GM19240 (cell line): Measurements from ENCODE around the gene PDE1C.

ENCODE experiments used
- DNase-seq: peaks from one replicate; pipeline ENCODE4 v3.0.0; 2011; ENCODE audit warnings: low spot score; ENCODE audit not compliant: insufficient read length

PDE1C gene

DNA sequence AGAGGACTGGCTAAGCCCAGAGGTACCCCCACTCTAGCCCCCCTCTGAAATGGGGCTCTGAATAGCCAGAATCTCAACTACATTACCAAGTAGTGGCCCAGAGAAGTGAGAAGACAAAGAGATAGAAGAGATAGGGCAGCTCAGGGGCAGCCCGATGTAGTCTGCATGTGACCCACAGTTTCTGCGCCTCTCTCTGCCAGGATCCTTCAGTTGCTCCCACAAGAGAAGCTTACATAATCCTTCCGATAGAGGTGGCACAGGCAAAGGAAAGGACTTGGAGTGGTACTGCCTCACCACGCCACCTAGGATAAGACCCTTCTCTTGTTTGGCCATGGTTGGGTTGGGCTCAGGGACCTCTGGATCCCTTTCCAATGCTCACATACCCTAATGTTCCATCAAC is 5.4 kb upstream of the PDE1C start:
- DNase-seq: no peak

DNA sequence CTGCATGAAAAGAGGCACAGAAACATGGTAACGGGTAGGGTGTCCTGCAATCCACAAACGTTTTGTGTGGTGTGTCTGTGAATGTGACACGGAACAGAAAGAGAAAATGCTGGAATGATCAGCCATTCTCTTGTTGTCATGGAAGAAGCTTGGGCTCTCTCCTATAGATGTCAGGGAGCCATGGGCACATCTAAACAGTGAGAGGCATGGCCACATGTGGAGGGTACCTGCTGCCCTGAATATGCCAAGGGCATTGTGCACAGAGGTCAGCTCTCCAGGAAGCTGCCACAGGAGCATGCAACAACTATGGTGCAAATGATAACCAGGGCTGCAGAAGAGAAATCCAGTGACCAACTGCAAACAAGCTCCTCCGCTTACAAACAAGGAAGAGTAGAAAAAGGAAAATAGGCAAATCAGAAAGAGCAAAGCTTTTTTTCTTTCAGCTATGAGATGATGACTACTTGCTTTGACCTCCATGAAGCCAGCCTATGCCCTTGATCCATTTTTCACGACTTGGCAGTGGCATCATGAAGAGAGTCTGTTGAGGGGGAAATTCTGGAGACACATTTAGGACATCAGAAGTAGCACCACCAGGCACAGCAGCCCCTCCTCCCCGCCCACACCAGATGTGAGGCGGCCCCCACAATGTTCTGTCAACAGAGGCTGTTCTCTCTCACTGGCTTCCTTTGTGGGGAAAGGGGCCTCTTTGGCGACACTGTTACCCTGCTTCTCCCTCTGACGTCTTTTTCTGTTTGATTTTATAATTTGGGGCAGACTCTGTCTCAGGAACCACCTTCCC is 4.8 kb upstream of the PDE1C start:
- DNase-seq: no peak

DNA sequence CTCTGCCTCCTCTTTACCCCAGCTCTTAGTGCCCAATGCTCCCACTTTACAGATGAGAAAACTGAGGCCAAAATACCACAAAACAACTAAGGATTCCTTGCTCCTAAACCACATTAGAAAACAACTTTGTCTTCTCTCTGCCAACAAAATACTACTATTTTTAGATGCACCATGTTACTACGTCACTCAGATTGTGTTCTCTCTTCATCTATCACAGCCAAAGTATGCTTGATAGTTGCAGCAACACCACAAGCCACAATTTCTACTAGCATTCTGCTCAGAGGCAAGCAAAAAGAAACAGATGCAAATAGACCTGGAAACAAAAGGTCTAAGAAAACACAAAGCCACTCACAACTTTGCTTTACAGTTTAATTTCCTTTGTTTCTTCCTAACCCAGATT is 3.3 kb upstream of the PDE1C start:
- DNase-seq: no peak

DNA sequence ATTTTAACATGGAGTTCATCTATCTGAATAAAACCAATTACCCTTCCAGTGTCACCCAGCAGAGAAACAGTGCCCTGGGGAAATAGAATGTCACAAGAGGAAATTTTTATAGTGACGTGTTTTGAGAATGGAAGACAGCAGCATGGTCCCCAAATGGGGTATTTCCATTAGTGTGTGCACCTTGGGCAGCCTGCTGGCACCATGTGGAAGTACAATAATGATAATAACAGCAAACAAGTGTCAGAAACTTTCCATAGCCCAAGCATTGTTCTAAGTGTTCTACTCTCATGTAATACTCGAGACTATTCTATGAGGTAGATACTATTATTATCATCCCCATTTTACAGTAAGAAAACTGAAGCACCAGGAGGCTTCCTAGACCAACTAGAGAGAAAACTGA is 2.2 kb upstream of the PDE1C start:
- DNase-seq: no peak

DNA sequence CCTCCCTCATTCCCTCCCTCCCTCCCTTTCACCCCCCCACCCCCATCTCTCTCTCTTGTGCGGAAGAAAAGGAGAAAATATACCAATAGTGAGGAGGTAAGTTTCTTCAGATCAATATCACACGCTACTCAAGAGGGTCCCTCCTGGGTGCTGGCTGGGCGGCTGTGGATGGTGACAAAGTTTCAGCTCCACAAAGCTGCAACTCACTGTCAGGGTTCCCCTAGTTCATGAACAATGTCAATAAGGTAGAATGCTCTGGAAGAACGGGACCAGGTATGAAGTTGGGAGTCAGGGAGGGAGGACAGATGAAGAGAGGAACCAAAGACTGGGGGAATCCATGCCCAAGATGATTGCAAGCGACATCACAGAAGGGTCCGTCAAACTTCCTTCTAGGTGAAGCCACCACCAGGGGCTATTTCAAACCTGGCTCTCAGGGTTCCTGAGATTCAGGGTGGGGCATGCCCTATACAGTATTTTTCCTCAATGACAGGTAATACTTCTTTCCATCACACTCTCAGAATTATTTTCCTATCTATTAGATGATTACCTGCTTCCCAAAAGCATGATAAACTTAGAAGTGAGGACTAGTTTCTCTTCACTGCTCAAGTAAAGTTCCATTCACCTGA is 1.4 kb upstream of the PDE1C start:
- DNase-seq: no peak

DNA sequence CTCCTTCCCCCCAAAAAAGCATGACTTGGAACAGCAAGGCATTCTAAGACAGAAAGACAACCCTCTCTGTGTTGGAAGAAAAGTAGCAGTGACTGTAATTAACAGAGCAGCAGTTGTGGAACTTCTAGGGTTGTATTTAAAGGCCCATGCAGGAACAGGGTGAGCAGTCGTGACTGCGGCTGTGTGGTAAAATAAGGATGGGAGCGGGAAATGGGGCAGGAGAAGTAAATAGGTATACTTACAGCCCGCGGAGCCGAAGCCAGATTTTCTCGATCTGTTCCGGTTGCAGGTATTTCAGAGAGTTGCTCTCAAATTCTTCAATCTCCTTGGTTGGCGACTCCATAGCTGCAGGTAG is 179 bp downstream of the PDE1C start:
- no peak for DNase-seq

DNA sequence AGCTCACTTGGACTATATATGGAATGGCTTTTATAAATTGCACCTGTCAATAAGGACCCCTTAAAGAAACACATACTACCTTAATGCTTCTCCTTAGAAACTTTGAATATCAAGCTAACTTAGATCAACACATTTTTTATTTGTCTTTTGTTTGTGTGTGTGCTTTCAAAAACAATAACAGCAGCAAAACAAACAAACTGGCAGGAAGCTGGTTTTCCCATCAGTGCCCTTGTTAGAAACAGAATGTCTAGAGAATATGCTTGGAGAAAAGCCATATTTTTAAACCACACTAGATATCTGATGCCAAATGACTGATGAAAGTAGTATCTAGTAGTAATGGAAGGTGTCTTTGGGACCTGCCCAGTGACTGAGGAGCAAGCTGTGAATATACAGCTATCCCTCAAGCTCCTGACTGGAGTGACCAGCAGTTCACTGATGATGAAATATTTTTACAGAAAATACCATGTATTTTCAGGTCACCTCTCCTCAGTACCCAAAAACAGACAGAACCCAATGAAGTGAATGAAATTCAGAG is 1.0 kb downstream of the PDE1C start:
- DNase-seq: no peak

DNA sequence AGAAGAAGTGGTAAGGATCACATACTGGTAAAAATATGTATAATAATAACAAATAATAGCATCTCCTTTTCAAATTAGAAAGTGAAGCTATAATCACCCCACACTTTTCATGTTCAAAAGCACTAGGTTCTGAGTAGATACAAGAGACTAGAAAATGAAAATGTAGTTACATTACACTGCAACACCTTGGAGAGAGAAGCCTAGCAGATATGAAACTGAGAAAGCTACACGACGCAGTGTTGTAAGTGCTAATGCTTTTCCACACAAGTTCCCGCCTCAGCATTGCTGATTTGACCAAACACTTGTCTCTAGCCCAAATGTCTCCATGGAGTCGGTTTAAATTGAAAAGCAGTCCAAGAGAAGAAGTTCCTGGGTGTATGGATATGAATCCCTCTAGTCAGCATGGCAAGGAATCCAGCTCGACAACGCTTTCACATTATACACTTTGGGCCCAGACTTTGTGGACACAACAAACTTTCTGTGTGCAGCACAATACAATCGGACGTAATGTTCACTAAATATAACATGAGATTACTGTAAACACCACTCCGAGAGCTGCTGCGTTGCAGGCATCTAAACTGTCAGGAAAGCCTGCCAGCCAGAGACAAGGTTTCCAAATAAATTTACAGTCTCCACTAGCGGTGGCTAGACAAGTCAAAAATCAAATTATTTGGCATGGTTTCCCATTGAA is 1.7 kb downstream of the PDE1C start:
- DNase-seq: no peak

DNA sequence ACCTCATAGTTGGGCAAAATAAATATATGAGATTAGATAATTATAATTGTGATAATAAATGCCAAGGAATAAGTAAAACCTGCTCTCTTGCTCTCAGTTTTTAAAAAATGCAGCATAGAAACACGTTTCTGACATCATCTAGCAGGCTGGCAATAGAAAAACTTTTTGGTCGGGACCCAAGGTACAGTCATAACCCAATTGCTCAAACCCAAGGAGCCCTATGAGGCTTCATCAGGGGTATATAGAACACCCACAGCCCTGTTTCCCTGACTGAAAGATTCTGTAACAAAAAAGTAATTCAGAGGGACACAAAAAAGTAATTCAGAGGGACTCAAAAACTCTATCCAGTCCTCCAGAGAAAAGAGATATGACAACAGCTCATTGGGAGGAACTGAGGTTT is 3.8 kb downstream of the PDE1C start:
- no peak for DNase-seq

DNA sequence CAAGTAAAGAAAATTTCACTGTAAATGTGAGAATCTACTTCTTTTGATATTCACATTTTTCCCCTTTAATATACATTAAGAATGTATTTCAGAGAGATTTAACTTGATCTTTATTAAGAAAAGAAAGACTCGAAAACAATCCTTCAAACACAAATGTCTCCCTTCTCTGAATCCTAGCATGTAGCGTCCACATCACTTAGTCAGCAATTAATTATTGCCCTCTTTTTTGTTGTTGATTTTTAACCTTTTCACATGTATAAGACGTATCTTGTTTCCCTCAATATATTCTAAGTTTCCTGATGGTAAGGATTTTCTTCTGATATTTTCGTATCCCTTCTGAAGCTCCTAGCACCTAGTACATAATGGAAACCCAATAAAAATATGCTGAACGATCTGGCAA is 6.6 kb downstream of the PDE1C start:
- DNase-seq: no peak

DNA sequence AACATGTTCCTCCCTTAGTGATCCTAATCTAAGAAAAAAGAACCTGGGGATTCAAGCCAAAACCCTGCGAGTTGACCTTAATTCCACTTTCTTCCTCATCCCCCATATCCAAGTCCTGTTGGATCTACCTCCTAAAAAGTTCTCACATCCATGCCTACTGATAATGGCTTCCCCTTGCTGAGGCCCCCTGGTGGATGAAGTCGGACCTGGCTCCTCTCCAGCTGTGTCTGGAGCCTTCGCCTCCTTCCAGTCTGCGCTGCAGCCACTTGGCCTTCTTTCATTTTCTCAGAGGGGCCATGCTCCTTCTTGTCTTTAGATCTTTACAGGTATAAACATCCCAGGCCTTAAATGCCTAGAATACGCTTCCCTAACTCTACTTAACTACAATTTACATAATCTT is 8.1 kb downstream of the PDE1C start:
- no peak for DNase-seq

DNA sequence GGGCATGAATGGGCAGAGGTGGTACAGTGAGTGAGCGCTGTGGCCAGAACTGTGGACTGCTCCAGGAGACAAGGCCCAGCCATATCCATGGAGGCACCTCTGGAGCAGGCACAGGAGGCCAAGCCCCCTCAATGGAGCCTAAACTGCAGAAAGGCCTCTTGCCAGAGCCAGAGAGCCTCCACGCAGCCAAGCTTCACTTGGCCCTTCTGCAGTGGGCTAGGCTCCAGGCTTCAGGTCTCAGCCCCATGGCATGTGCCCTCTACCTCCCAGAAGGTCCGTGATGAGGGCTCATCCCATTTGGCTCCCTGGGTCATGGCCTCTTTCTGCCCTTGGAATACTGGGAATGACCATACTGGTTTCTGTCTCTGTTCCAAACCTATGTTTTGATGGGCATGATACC is 8.9 kb downstream of the PDE1C start:
- no peak for DNase-seq

DNA sequence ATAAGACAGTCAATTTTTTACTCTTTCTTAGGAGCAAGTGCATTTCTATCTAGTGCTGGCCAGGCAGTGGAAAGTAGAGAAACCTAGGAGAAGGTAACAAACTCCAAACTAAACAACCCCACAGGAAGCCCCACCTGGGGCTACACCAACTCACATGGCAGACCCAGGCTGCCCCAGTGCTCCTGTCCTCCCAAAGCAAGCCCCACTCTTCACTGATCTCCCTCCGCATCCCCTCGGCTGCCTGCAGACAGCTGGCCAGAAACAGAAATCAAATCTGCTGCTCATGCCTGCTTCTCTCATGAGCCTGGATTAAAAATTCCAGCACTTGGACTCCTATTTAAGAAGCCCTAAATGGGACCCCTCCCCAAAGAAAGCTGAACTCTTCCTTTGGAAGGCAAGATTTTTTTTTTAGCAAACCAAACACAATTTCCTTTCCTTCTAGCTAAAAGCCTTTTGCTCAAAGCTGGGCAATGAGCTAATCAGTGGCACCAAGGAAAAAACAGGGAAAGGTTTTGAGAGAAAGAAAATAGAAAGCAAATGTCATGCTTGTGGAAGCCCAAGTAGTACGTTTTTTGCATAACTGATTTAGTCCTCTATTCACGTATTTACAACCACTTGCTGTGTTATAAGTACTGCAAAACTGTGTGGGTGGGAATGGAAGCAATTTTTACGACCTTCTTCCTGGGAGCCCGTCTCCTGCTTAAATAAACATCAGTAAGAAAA is 10.8 kb downstream of the PDE1C start:
- DNase-seq: no peak

DNA sequence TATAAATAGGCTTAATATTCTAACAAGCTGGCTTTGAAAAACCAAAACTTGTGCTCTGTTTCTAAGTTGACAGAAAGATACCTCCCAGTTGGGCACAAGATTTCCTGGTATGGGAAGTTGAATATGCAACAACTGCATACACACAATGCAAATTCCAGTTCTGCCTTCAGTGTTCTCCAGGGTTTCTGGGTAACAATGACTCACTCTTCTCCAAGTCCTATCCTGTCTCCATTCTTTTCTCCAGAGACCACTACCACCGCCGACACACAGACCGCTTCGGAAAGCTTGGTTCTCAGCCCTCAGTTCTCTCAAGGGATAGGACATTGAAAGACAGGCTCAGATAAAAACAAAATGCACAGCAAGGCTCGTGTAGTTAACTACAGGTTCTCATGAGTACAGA is 12.2 kb downstream of the PDE1C start:
- no peak for DNase-seq

DNA sequence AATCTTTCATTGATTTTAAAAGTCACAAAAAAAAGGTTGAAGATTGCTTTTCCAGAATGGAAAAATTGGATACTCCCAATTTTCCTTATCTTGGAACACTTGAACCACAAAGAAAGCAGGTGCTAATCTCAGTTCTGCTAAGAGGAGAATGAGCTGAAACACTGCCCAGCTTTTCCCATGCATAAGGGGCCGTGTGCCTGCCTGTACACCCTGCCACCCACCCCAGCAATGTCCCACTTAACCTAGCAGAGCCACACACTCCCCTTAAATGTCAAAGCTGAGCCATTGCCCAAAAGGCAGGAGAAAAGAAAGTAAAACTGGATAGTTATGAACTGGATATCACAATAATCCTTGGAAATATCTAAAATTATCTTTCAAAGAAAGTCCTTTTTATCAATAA is 13.4 kb downstream of the PDE1C start:
- DNase-seq: no peak

DNA sequence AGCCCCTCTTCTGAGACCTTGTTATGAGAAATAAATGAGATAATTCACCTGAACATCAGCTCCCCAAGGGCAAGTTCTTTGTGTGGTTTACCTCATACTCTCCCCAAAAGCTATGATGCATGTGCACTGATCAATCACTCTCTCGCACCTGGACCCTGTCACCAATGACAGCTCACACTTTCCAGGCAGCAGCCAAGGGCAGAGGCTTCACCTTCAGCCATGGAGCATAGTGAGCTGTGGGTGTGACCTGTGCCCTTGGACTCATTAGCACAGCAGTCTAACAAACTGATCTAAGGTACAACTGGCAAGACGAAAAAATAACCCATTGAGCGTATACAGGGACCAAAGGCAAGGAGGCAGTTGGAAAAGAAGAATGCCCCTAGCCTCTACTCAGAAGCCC is 17.0 kb downstream of the PDE1C start:
- no peak for DNase-seq

DNA sequence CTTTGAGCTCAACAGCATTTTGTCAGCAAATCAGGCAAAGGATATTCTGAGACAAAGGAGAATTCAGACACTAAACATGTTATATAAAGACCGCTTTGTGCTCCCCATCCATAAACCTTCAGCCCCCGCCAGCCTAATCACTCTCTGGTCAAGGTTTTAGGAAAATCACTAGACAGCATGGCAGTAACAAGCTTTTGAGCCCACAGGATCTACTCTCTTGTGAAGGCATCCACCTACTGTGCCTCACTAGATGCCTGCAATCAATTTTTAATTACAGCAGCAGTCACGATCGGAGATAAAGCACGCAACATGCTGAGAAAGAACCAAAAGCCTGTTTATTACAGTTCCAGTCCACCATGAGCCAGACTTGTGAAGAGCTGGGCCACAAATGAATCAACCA is 19.1 kb downstream of the PDE1C start:
- no peak for DNase-seq

DNA sequence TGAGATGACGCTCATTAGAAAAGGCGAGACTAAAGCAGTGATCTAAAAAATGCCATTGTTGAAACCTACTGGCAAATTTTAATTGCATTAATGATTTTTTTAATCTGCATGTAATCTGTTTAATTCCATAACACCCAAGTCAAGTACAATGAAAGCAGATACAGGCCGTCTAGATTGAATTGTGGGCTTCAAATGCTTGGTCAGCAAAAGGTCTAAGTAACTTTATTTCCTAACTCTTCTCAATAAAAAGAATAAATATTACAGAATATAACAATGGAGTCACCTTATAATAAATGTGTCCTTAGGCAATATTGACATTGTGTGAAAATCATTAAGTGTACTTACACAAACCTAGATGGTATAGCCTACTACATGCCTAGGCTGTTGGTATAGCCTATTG is 20.6 kb downstream of the PDE1C start:
- no peak for DNase-seq

DNA sequence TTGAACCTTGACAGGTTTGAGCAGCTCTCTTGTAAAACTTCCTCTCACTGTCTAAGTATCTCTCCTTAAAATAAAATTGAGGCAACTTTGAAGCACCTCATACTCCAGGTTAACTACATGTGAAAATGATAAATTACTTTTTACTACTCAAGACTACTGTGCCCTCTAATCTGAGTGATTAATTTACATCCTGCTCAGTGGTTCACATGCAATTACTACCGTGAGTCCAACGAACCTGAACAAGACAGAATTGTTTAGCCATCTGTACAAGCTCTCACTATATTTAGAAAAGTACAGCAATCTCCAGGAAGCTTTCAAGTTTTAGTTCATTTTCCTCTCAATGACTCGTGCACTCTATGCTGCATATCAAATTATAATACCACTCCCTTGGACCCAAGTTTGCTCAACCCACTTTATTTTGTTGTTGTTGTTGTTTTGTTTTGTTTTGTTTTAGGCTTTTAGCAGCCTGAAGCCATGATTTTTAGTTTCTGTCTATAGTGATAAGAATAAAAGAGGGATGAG is 21.2 kb downstream of the PDE1C start:
- no peak for DNase-seq

DNA sequence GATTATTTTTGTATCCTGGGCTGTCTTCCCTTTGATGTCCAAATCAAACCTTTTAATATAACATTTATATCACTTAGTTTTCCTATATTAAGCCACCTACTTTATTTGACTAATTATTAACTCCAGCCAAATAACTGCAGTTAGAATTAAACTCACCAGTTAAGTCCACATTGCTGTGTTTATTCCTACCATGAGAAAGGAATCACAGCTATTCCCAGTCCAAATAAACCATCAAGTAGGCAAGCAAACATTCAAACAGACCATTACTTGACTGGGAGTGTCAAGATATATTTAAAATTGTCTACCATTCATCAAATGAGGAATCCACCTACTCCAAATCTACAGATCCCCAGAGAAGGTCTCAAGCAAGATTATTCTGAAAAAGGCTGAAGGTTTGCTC is 22.4 kb downstream of the PDE1C start:
- DNase-seq: no peak

DNA sequence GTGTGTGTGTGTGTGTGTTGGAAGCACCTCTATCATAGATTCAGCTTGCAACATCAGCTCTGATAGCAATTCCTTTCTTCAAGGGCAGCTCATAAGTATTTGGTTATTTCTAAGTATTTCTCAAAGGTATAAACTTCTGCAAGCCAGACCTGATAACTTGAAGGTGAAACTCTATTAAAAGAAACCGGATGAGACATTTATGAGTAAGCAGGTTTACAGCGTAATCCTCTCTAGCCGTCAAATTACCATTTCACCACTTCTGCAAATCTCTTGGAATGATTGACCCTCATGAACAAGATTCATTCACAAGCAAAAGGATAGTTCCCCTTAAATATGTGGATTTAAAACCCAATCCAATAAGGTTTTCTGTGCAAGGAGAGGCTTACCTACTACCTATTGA is 23.1 kb downstream of the PDE1C start:
- DNase-seq: no peak

DNA sequence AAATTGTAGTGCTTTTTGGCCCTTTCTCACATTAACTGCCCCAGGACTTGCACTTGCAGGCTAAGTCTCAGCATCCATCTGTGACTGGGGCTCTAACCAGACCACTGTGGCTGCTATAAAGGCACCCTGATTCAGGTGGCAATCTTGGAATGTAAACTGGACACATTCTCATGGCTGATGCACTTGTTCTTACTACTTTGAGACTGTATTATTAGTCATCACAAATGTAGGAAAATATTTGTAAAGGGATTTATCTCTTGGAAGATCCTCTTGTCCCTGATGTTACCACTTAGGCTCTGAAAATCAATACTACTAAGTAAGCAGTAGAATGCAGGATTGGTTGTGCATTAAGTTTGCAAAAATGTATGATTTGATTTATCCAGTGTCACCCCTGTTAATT is 25.0 kb downstream of the PDE1C start:
- no peak for DNase-seq
